HEK293 (cell line): ENCODE data around the gene RBM4B.
A peak's percentile ranks its signal among the peaks of the same experiment; 100 is the strongest.

Source experiments
- CTCF ChIA-PET: fragments of 350-600 bp; formaldehyde crosslinking; extraction: SDS; loops from one replicate; lab custom pipeline; 2021; ENCODE audit warnings: antibody characterized with exemption; lab: Yijun Ruan, JAX
- POLR2A ChIA-PET: fragments of 300-600 bp; formaldehyde crosslinking; extraction: SDS; loops from one replicate; lab custom pipeline; 2020; ENCODE audit warnings: antibody characterized with exemption, inconsistent platforms; lab: Yijun Ruan, JAX
- H3K27ac ChIP-seq: fragments of 200-500 bp; sonication (Bioruptor generic); 2 replicates; pipeline ENCODE4 v1.5.1; 2014; ENCODE audit warnings: low read depth, low read length, control low read depth, inconsistent platforms; ENCODE audit errors: extremely low read depth
- H3K36me3 ChIP-seq, 2 experiments: fragments of 200-500 bp in 1 of 2; sonication (Bioruptor generic) in 1 of 2; 1 replicate in 1 of 2; 2 replicates in 1 of 2; pipeline ENCODE4 v1.5.1; 2014 to 2017; ENCODE audit warnings: inconsistent platforms in 2 of 2, low read length in 2 of 2; ENCODE audit not compliant: control insufficient read depth in 2 of 2, insufficient read depth in 1 of 2
- H3K4me1 ChIP-seq: fragments of 200-500 bp; sonication (Bioruptor generic); 2 replicates; pipeline ENCODE4 v1.5.1; 2014; ENCODE audit warnings: mild to moderate bottlenecking, low read length, inconsistent platforms; ENCODE audit not compliant: control insufficient read depth, insufficient read depth
- H3K4me3 ChIP-seq: 2 replicates; pipeline ENCODE4 v1.5.1; 2011; ENCODE audit warnings: low read depth, mild to moderate bottlenecking, control low read depth, low read length, moderate library complexity
- H3K9me3 ChIP-seq: fragments of 200-500 bp; sonication (Bioruptor generic); 2 replicates; pipeline ENCODE4 v1.5.1; 2014; ENCODE audit warnings: low read depth, low read length, inconsistent platforms; ENCODE audit not compliant: control insufficient read depth, insufficient read depth
- GFI1B ChIP-seq: fragments of 450-650 bp; formaldehyde crosslinking; IDR thresholded peaks from 2 replicates; pipeline ENCODE4 v1.5.1; 2016; ENCODE audit warnings: missing biosample characterization, missing genetic modification characterization
- IKZF3 ChIP-seq: fragments of 450-650 bp; IDR thresholded peaks from 2 replicates; pipeline ENCODE4 v1.5.0; 2018; ENCODE audit warnings: missing biosample characterization, mild to moderate bottlenecking, missing genetic modification characterization, moderate library complexity
- KLF9 ChIP-seq: fragments of 450-650 bp; formaldehyde crosslinking; IDR thresholded peaks from 2 replicates; pipeline ENCODE4 v1.5.1; 2016; ENCODE audit warnings: missing biosample characterization, missing genetic modification characterization, low read depth
- PRDM1 ChIP-seq: fragments of 450-650 bp; formaldehyde crosslinking; IDR thresholded peaks from 2 replicates; pipeline ENCODE4; 2016; ENCODE audit warnings: missing biosample characterization, missing genetic modification characterization
- SCRT2 ChIP-seq: fragments of 450-650 bp; formaldehyde crosslinking; IDR thresholded peaks from 2 replicates; pipeline ENCODE4 v1.5.1; 2016; ENCODE audit warnings: missing biosample characterization, missing genetic modification characterization
- WT1 ChIP-seq: fragments of 450-650 bp; formaldehyde crosslinking; IDR thresholded peaks from 2 replicates; pipeline ENCODE4 v1.5.1; 2016; ENCODE audit warnings: missing biosample characterization, missing genetic modification characterization
- ZBTB48 ChIP-seq: fragments of 450-650 bp; formaldehyde crosslinking; IDR thresholded peaks from 2 replicates; pipeline ENCODE4 v1.5.1; 2016; ENCODE audit warnings: missing biosample characterization, missing genetic modification characterization
- ZNF133 ChIP-seq: fragments of 450-650 bp; formaldehyde crosslinking; IDR thresholded peaks from 2 replicates; pipeline ENCODE4 v1.5.1; 2016; ENCODE audit warnings: missing biosample characterization, missing genetic modification characterization
- ZNF654 ChIP-seq: fragments of 450-650 bp; formaldehyde crosslinking; IDR thresholded peaks from 2 replicates; pipeline ENCODE4 v1.5.1; 2016; ENCODE audit warnings: low read depth, missing biosample characterization, missing genetic modification characterization
- ZNF777 ChIP-seq: fragments of 450-650 bp; formaldehyde crosslinking; IDR thresholded peaks from 2 replicates; pipeline ENCODE4 v1.5.1; 2017; ENCODE audit warnings: missing biosample characterization, missing genetic modification characterization, borderline replicate concordance
- ZSCAN30 ChIP-seq: fragments of 450-650 bp; IDR thresholded peaks from 2 replicates; pipeline ENCODE4 v1.5.1; 2018; ENCODE audit warnings: missing biosample characterization, mild to moderate bottlenecking, missing genetic modification characterization, moderate library complexity
- ZXDB ChIP-seq: fragments of 450-650 bp; formaldehyde crosslinking; IDR thresholded peaks from 2 replicates; pipeline ENCODE4 v1.5.1; 2016; ENCODE audit warnings: missing biosample characterization, missing genetic modification characterization
- TF ChIP-seq, protein P1 (sequence below): fragments of 450-650 bp; formaldehyde crosslinking; IDR thresholded peaks from 2 replicates; pipeline ENCODE4 v1.5.1; 2017; ENCODE audit warnings: missing biosample characterization, missing genetic modification characterization
- TF ChIP-seq, protein P2 (sequence below): fragments of 450-650 bp; formaldehyde crosslinking; IDR thresholded peaks from 2 replicates; pipeline ENCODE4 v1.5.1; 2017; ENCODE audit warnings: missing biosample characterization, missing genetic modification characterization
- TF ChIP-seq, protein P3 (sequence below): fragments of 450-650 bp; formaldehyde crosslinking; IDR thresholded peaks from 2 replicates; pipeline ENCODE4 v1.5.1; 2016; ENCODE audit warnings: missing biosample characterization, missing genetic modification characterization

The RBM4B gene

DNA sequence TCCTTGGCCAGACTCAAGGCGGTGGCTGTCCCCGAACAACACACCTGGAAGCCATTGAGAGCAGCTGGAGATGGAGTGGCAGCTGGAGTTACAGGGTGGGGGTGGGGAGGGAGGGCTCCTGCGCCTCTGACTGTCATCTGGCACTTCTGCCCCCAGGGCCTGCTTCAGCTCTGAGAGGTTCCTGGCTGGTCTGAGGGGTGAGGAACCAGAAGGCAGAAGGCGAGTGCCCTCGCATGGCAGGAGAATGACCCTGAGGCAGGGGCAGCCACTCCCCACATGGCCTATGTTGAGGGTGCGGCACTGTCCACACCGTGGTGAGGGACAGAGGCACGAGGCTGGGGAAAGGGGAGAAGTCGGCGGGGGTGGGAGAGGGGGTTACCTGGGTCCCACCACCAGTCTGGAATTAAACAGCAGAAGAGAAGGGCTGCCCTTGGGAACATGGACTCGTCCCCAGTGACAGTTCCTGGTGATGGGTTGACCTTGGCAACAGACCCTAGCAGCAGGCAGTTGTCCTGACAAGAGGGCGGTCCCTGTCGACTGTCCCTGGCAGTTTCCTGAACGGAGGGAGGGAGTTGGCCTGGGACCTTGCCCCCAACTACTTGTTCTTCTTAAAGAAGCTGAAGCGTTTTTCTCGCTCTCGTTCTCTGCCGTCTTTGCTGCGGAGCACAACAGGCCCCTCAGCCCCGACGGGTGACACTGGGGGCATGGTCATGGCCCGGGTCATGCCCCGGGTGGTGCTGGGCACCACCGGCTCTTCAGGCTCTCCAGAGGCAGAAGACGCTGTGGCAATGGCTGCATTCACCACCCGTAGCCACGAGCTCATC is 7.8 kb upstream of the RBM4B start:
- H3K27ac ChIP-seq, result no peak overlapping the region
- ChIA-PET POLR2A (interaction anchor here (0.6 to 1.2 kb wide), 2 partner anchors 9 to 47 kb away, joined by 3 to 5 read pairs; partner anchors contain the start of gene RBM4), CTCF (interaction anchor here (0.5 to 1.0 kb wide), 3 partner anchors 13 to 290 kb away, joined by 3 to 4 read pairs (median 3); partner anchors contain the start of gene C11orf86)
- no peaks in the 10 kb centered on the region for H3K4me1 ChIP-seq
- TF ChIP-seq WT1 (tag by site-specific recombination) (no peak), IKZF3 (tag by site-specific recombination) (no peak), KLF9 (no peak), ZNF133 (tag by site-specific recombination) (no peak), ZSCAN30 (tag by site-specific recombination) (no peak)
- TF ChIP-seq, protein P1, sequence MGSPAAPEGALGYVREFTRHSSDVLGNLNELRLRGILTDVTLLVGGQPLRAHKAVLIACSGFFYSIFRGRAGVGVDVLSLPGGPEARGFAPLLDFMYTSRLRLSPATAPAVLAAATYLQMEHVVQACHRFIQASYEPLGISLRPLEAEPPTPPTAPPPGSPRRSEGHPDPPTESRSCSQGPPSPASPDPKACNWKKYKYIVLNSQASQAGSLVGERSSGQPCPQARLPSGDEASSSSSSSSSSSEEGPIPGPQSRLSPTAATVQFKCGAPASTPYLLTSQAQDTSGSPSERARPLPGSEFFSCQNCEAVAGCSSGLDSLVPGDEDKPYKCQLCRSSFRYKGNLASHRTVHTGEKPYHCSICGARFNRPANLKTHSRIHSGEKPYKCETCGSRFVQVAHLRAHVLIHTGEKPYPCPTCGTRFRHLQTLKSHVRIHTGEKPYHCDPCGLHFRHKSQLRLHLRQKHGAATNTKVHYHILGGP, result no peak
- TF ChIP-seq, all 188 proteins: peak for 0
- no peak overlapping the region for H3K4me3 ChIP-seq
- H3K36me3 ChIP-seq, result peaks cover 0 to 58% of the 10 kb centered on the region in 2 experiments; a peak in 1 of 3 replicates
- H3K9me3 ChIP-seq, result no peaks in the 10 kb centered on the region

DNA sequence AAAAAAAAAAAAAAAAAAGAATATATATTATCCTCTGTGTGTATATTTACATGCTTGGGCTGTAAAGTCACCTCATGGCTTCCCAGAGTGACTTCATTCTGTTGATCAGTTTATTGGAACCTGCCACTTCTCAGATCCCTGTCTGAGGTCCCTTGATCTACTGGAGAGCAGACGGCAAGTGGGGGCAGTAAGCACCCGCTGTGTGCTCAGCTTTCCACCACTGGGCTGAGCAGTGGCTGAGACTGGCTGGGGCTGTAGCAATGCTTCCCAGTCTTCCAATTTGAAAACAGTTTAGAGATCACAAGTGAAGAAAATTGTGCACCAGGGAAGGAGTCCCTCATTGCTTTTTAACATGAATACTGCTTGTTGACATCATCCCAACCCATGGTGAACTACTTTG is 6.9 kb upstream of the RBM4B start:
- no peaks in the 10 kb centered on the region for H3K4me1 ChIP-seq
- no peak overlapping the region for H3K4me3 ChIP-seq
- CTCF ChIA-PET, result interaction anchor here (0.6 kb wide), 1 partner anchor 12 kb away, joined by 3 read pairs; no protein-coding TSS in a partner anchor
- POLR2A ChIA-PET, result interaction anchor here (0.6 kb wide), 1 partner anchor 8 kb away, joined by 5 read pairs; no protein-coding TSS in a partner anchor
- peaks cover 0 to 49% of the 10 kb centered on the region in 2 experiments; a peak in 1 of 3 replicates for H3K36me3 ChIP-seq
- no peaks in the 10 kb centered on the region for H3K9me3 ChIP-seq
- H3K27ac ChIP-seq, result no peak overlapping the region
- TF ChIP-seq ZXDB, result no peak
- TF ChIP-seq GFI1B (tag by site-specific recombination), result no peak
- TF ChIP-seq, protein P2, sequence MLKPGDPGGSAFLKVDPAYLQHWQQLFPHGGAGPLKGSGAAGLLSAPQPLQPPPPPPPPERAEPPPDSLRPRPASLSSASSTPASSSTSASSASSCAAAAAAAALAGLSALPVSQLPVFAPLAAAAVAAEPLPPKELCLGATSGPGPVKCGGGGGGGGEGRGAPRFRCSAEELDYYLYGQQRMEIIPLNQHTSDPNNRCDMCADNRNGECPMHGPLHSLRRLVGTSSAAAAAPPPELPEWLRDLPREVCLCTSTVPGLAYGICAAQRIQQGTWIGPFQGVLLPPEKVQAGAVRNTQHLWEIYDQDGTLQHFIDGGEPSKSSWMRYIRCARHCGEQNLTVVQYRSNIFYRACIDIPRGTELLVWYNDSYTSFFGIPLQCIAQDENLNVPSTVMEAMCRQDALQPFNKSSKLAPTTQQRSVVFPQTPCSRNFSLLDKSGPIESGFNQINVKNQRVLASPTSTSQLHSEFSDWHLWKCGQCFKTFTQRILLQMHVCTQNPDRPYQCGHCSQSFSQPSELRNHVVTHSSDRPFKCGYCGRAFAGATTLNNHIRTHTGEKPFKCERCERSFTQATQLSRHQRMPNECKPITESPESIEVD (tag by site-specific recombination), result no peak
- no peak for TF ChIP-seq ZNF654 (tag by site-specific recombination)
- no peak for TF ChIP-seq PRDM1
- TF ChIP-seq, protein P3, sequence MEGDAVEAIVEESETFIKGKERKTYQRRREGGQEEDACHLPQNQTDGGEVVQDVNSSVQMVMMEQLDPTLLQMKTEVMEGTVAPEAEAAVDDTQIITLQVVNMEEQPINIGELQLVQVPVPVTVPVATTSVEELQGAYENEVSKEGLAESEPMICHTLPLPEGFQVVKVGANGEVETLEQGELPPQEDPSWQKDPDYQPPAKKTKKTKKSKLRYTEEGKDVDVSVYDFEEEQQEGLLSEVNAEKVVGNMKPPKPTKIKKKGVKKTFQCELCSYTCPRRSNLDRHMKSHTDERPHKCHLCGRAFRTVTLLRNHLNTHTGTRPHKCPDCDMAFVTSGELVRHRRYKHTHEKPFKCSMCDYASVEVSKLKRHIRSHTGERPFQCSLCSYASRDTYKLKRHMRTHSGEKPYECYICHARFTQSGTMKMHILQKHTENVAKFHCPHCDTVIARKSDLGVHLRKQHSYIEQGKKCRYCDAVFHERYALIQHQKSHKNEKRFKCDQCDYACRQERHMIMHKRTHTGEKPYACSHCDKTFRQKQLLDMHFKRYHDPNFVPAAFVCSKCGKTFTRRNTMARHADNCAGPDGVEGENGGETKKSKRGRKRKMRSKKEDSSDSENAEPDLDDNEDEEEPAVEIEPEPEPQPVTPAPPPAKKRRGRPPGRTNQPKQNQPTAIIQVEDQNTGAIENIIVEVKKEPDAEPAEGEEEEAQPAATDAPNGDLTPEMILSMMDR (tag by site-specific recombination), result no peak
- TF ChIP-seq ZBTB48, result no peak

DNA sequence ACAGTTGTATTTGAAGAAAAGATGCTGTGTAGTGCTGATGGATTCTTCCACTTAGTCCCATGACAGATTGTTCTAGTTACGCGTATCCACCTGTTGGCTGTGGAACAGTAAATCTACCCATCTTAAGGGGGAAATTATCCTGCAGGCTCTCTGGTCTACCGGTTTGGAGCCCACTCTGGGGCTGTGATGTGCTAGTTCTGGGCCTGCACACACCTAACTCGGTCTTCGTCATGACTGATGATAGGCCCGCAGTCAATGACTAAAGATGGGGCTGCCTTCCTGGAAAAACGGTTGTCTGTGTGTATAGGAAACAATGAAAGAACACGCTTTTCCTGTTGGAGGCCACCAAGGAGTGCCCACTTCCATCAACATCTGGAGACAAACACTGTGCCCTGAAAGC is 6.2 kb upstream of the RBM4B start:
- ChIA-PET CTCF (interaction anchor here (0.5 kb wide), 1 partner anchor 63 kb away, joined by 3 read pairs; no protein-coding TSS in a partner anchor), POLR2A (no interaction called here)
- no peak overlapping the region for H3K27ac ChIP-seq
- TF ChIP-seq SCRT2 (tag by site-specific recombination) (peak; percentile 38; the same call in 1 of the 2 replicates), ZNF777 (tag by site-specific recombination) (no peak)
- peaks cover 0 to 45% of the 10 kb centered on the region in 2 experiments; a peak in 1 of 3 replicates for H3K36me3 ChIP-seq
- H3K9me3 ChIP-seq, result no peaks in the 10 kb centered on the region
- no peak overlapping the region for H3K4me3 ChIP-seq
- H3K4me1 ChIP-seq, result no peaks in the 10 kb centered on the region
